GM18502 (cell line): Measurements from ENCODE around the gene CER1.
"Not testable (repeated sequence)": the region's sequence is repeated elsewhere in the genome, so short reads cannot be mapped to it uniquely, and the experiment has no call there.

Experiments used
- ATAC-seq: cut with Tn5 transposase; IDR thresholded peaks from one replicate; pipeline ENCODE4 v1.9.1; 2021; ENCODE audit warnings: mild to moderate bottlenecking; ENCODE audit not compliant: unreplicated experiment, poor library complexity

Gene CER1

GRCh38 chr9:14719231-14719923, 3.2 kb downstream of the CER1 start:
- ATAC-seq: no peak

DNA sequence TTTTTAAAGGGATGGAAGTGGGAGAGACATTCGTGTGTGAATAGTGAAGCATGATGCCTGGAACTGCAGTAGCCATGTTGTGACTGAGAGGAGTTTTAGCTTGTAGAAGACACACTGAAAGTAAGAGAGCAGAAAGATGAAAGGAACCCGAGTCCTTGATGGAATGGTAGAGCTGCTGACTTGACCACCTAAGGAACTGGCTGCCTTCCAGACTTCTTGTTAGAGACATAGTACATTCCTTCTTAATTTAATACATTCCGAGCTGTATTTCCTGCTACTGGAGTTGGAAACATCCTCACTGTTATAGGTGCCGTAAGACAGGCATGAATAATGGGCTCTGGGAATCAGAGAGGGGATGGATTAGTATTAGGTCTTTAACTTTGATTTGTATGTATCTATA, 7.4 kb downstream of the CER1 start:
- no peak for ATAC-seq

DNA sequence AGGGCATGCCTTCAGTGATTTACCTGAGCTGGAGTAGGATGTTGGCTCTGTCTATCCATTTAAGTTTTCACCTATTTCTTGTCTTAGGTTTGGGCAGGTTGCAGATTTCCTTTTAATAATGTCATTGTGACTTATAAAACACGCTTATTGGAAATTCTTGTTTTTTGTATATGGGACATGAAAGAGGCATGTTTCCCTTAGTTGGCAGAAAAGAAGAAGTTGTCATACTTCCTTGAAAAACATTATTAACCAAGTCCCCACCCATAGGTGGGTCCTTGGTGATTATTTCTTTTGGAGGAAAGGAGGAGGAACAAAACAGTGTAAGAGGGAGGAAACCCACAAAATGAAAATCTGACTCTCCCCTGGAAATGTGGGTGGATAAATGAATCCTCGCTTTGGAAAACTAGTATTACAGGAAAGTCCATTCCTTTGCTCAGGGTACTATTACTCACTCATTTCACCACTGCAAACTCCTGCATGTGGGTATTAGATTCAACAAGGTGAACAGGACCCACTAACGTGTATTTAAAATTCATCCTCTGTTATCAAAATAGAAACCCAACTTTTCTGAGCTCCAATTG, 9.3 kb downstream of the CER1 start:
- no peak for ATAC-seq

DNA sequence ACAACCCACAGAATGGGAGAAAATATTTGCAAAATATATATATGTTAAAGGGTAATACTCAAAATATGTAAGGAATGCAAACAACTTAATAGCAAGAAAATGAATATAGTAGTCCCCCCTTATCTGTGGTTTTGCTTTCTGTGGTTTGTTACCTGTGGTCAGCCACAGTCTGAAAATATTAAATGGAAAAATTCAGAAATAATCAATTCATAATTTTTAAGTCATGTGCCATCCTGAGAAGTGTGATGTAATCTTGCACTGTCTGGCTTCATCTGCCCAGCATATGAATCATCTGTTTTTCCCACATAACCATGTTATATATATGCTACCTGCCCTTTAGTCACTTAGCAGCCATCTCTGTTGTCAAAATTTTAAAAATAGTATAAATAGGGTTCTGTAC, 11.7 kb downstream of the CER1 start:
- ATAC-seq: no peak

- ATAC-seq: peak; percentile 81
These were observed 15.9 kb downstream of the CER1 start for GRCh38 chr9:14706530-14707140.

DNA sequence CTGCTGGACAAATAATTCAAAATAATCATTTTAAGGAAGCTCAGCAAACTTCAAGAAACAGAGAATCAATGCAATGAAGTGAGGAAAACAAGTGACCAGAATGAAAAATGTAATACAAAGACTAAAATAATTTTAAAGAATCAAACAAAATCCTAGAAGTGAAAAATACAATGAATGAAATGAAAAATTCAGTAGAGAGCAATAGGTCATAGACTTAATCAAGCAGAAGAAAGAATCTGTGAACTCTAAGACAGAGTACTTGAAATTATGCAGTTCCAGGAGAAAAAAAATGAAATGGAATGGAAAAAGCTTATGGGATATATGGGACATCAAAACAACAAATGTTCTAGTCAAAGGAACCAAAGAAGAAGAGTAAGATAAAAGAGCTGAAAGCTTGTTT, 17.5 kb downstream of the CER1 start:
- no peak for ATAC-seq

- no peak for ATAC-seq
These were observed 18.3 kb downstream of the CER1 start for GRCh38 chr9:14704281-14704680.

- ATAC-seq: no peak
These were observed 20.3 kb downstream of the CER1 start for GRCh38 chr9:14702200-14702720.

DNA sequence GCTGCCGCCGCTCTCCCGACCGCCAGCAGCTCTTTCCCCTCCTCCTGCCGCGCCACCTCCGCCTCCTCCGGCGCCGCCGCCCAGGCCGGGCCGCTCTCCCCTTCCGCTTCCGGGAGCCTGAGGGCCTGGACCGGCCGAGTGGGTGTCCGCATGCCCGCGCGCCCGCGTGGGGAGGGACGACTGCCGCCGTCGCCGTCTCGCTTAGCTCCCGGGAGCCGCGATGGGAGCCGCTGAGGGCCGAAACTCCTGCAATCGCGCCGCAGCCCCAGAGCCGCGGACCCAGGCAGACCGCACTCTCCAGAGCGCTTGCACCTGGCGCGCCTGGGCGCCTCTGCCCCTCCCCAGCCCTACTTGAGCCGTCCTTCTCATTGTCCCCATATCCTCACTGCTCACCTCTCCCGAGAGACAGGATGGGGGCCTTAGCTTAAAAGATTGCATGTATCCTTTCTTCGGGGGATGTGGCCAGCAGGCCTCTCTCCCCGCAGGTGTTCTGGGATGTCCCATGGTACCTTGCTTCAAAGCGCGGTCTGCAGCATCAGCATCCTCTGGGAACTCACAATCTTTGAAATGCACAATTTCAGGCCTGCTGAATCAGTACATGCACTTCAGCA, 29.2 kb downstream of the CER1 start, which contains the start of gene ZDHHC21:
TSS of gene ZDHHC21 (minus strand) at position 182 of the 611 bp plus-strand sequence. CDS start 19,092 bp downstream, outside the sequence.
- ATAC-seq: peak; percentile 83

- ATAC-seq: peak; percentile 44
These were observed 29.9 kb downstream of the CER1 start for GRCh38 chr9:14692470-14693250.

DNA sequence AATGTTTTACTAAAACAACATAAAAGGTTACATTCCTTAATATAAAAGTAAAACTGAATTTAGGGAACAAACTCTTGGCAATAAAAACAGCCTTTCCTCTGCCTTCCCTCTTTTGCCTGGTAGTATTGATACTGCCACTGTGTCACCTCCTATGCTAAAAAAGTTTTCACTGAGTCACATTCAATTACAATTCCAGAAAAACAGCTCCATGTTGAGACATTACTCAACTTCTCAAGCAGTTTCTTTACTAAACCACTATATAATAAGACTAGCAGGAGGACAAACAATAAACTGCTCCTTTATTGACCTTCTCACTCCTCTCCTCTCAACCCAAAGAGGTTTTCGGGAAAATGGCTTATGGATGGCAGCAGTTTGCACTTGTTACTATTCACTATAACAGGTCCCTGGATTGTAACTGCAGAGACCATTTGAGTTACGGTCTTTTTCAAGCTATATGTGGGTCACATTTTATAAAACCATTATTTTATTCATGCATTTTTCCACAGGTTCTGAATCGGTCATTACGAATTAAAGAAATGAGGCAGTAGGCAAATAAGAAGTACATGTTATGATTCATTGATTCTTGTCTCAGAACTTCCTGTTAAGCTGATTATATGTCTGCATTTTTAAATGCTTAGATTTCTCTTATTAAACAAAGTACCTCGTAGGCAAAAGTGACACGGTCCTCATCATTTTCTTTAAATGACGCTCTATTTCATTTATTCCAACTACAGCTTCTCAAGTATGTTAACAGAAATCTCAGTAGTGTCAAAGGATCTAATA, 31.4 kb downstream of the CER1 start:
- no peak for ATAC-seq

DNA sequence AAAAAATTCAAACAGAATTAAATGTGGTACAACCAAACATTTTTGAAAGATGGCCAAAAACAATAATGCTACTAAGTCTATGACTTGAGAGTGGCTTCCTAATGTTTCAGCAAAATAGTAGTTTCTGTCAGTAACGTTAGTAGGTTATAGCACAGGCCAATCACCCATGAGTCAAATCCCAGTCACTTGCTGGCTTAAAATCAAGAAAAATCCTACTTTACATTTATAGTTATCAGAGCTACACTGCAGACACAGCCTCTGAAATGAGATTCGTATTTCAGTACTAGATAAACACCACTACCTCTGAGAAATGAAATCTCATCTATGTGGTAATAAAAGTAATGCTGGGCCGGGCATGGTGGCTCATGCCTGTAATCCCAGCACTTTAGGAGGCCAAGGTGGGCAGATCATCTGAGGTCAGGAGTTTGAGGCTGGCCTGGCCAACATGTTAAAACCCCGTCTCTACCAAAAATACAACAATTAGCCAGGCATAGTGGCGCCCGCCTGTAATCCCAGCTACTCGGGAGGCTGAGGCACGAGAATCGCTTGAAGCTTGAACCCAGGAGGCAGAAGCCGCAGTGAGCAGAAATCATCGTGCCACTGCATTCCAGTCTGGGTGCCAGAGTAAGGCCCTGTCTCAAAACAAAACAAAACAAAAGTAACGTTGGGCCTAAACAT, 35.4 kb downstream of the CER1 start:
- no peak for ATAC-seq

DNA sequence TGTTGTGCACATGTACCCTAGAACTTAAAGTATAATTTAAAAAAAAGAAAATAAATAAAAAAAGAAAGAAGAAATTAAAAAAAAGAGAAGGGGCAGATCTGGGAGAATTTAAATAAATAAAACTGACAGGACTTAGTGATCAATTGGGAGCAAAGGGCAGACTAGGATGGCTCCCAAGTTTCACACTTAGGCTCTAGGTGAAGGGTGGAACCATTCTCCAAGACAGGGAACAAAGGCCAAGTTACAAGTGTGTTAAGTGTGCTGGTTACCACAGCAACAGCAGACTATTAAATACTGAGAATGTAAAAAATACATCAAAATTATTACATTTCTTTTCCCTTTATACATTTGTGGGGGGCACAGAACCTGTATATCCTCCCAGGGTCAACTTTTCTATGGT, 36.4 kb downstream of the CER1 start:
- ATAC-seq: no peak

- not testable (repeated sequence) for ATAC-seq
These were observed 39.9 kb downstream of the CER1 start for GRCh38 chr9:14682616-14683015.

GRCh38 chr9:14678776-14679175, 43.8 kb downstream of the CER1 start:
- no peak for ATAC-seq

DNA sequence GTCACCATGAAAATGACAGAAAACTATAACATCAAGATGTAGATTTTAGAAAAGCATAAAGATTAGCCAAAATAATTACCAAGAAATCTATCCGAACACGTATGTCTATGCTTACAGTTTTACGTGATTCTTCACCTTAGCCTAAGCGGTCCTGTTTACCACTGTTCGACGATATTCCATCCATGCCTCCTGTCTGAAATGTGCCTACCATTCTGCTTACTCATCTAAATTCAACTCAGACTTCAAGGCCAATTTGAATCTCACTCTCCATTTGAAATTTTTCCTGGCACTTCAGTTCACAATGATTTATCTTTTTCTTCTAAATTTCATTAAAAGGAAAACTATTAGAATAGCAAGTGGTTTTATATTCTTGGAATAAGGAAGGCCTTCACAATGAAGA, 44.7 kb downstream of the CER1 start:
- ATAC-seq: no peak

- ATAC-seq: no peak
These were observed 45.1 kb downstream of the CER1 start for GRCh38 chr9:14677396-14677795.

- no peak for ATAC-seq
These were observed 47.9 kb downstream of the CER1 start for GRCh38 chr9:14674630-14675029.

GRCh38 chr9:14671377-14671776, 51.2 kb downstream of the CER1 start:
- ATAC-seq: no peak
